ENCODE results near the gene PRRT2.

The PRRT2 gene

DNA sequence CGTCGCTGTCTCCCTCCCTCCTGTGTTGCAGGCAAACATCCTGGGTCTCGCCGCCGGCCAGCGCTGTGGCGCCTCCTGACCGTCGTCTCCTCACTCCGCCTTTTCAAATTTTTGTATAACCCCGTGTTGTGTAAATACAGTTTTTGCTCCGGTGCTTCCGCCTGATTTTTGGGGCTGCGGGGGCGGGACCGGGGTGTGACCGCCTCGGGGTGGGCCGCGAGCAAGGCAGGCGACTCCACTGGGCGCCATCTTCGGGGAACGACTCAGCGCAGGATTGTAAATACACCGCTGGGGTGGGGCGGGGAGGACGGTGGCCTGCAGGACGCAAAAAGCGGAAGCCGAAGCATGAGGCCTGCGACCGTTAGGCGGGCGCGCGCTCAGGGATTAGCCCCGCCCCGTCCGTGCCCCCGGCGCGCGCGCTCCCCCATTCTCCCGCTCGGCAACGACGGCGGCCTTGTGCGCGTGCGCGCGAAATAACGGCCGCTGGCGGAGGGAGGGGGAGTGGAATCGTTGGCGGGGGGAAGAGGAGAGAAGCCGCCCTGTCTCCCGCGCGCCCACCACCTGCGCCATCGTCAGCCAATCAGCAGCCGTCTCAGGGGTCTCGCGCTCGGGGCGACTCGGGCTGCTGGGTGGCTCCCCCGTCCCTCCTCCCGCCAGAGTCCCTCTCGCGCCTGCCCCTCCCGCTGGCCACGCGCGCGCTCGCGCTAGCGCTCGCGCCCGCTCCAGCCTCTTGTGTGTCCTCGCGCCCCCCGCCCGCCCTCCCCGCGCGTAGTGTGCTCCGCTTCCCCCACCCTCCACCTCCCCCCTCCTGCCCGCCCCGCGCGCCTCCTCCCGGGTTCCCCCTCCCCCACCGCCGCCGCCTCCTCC is 6.5 kb upstream of the PRRT2 start:
- H3K4me3 ChIP-seq (ENCODE audit: low read depth, low read length), result peak overlapping the region; percentile 86
- TF ChIP-seq, protein P1, sequence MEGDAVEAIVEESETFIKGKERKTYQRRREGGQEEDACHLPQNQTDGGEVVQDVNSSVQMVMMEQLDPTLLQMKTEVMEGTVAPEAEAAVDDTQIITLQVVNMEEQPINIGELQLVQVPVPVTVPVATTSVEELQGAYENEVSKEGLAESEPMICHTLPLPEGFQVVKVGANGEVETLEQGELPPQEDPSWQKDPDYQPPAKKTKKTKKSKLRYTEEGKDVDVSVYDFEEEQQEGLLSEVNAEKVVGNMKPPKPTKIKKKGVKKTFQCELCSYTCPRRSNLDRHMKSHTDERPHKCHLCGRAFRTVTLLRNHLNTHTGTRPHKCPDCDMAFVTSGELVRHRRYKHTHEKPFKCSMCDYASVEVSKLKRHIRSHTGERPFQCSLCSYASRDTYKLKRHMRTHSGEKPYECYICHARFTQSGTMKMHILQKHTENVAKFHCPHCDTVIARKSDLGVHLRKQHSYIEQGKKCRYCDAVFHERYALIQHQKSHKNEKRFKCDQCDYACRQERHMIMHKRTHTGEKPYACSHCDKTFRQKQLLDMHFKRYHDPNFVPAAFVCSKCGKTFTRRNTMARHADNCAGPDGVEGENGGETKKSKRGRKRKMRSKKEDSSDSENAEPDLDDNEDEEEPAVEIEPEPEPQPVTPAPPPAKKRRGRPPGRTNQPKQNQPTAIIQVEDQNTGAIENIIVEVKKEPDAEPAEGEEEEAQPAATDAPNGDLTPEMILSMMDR (conservative IDR thresholded peaks at IDR 0.05; ENCODE audit: low read depth, low read length), result no peak
- peak; percentile 98 for DNase-seq (ENCODE audit: low read depth)

DNA sequence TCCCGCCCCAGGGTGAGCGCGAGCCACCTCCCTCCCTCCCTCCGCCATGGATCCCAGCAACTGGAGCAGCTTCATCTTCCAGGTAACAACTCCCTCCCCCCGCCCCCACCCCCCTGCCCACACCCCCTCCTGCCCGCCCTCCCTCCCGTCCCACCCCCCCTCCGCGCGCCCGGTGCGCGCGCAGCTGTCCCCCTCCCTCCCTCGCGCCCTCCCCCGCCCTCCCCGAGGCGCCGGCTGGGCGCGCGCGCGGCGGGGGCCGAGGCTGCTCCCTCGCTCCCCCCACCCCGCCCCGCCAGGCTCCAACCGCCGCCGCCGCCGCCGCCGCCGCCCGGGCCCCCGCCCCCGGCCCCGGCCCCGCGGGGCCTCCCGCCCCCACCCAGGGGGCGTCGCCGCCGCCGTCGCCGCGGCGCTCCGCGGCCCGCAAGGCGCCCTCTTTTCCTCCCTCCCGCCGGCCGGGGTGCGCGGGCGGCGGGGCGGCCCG is 5.9 kb upstream of the PRRT2 start, which contains the start of gene MAZ:
Gene MAZ (plus strand): TSS at position 431 of the 481 bp plus-strand sequence. CDS start 173 bp downstream, outside the sequence.
- peak within 1 kb of the TSS; percentile 86 for H3K4me3 ChIP-seq (ENCODE audit: low read depth, low read length)
- TF ChIP-seq, protein P1 (conservative IDR thresholded peaks at IDR 0.05; ENCODE audit: low read depth, low read length), result no peak
- no peak for DNase-seq (ENCODE audit: low read depth)

DNA sequence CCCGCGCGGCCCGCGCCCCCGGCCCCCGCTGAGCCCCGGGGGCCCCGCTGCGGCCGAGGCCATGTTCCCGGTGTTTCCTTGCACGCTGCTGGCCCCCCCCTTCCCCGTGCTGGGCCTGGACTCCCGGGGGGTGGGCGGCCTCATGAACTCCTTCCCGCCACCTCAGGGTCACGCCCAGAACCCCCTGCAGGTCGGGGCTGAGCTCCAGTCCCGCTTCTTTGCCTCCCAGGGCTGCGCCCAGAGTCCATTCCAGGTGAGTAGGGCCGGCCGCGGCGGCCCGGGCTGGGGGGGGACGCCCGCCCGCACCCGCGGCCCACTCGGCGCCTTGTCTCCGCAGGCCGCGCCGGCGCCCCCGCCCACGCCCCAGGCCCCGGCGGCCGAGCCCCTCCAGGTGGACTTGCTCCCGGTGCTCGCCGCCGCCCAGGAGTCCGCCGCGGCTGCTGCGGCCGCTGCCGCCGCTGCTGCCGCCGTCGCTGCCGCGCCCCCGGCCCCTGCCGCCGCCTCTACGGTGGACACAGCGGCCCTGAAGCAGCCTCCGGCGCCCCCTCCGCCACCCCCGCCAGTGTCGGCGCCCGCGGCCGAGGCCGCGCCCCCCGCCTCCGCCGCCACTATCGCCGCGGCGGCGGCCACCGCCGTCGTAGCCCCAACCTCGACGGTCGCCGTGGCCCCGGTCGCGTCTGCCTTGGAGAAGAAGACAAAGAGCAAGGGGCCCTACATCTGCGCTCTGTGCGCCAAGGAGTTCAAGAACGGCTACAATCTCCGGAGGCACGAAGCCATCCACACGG is 5.2 kb upstream of the PRRT2 start:
- DNase-seq (ENCODE audit: low read depth), result peak; percentile 58
- TF ChIP-seq, protein P1 (conservative IDR thresholded peaks at IDR 0.05; ENCODE audit: low read depth, low read length), result no peak
- peak overlapping the region; percentile 73 for H3K4me3 ChIP-seq (ENCODE audit: low read depth, low read length)

DNA sequence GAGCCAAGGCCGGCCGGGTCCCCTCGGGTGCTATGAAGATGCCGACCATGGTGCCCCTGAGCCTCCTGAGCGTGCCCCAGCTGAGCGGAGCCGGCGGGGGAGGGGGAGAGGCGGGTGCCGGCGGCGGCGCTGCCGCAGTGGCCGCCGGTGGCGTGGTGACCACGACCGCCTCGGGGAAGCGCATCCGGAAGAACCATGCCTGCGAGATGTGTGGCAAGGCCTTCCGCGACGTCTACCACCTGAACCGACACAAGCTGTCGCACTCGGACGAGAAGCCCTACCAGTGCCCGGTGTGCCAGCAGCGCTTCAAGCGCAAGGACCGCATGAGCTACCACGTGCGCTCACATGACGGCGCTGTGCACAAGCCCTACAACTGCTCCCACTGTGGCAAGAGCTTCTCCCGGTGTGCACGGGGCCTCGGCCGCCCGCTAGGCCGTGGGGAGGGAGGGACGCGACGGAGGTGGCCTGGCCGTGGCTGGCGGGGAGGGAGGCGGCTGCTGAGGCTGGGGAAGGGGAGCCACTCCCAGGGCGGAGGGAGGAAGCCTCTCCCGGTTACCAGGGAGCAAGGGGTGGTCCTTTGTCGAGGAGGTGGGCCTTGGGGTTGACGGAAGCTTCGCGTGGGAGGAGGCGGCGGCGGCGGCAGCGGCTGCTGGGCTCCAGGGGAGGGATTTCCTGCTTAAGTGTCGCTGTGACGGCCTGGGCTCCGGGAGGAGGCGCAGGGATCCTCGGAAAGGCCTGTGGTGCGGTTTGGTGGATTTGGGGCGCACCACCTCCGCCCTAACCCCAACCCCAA is 4.4 kb upstream of the PRRT2 start:
- TF ChIP-seq, protein P1 (conservative IDR thresholded peaks at IDR 0.05; ENCODE audit: low read depth, low read length), result peak; percentile 46
- DNase-seq (ENCODE audit: low read depth), result peak; percentile 95
- H3K4me3 ChIP-seq (ENCODE audit: low read depth, low read length), result peak overlapping the region; percentile 73

DNA sequence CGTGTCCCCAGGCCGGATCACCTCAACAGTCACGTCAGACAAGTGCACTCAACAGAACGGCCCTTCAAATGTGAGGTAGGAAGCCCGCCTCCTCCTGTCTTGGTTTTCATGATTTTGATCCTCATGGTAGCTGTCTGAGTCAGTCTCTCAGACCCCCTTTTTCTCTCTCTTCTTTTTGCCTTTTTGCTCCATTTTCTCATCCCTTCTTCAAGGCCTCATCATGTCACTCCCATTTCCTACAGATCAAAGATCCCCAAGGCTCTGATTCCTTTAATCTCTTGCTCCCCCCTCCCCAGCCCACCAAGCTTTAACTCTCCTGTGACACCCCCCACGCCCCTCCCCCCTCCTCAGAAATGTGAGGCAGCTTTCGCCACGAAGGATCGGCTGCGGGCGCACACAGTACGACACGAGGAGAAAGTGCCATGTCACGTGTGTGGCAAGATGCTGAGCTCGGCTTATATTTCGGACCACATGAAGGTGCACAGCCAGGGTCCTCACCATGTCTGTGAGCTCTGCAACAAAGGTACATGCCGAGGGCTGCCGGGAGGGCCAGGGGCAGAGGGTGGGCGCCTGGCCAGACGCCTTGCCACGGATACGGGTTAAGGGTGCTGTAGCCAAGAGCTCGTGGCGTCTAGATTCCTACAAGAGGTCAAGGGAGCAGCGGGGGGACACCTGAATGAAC is 3.6 kb upstream of the PRRT2 start:
- no peak for DNase-seq (ENCODE audit: low read depth)
- TF ChIP-seq, protein P1 (conservative IDR thresholded peaks at IDR 0.05; ENCODE audit: low read depth, low read length), result no peak
- H3K4me3 ChIP-seq (ENCODE audit: low read depth, low read length), result peak overlapping the region; percentile 73
